GM21576 (cell line): ENCODE results near the gene IDH1.
"Not testable (repeated sequence)": the region's sequence is repeated elsewhere in the genome, so short reads cannot be mapped to it uniquely, and the experiment has no call there.

ENCODE experiments used
- ATAC-seq: cut with Tn5 transposase; IDR thresholded peaks from one replicate; pipeline ENCODE4 v1.9.1; 2021; ENCODE audit warnings: mild to moderate bottlenecking, moderate library complexity; ENCODE audit not compliant: unreplicated experiment

IDH1 gene

DNA sequence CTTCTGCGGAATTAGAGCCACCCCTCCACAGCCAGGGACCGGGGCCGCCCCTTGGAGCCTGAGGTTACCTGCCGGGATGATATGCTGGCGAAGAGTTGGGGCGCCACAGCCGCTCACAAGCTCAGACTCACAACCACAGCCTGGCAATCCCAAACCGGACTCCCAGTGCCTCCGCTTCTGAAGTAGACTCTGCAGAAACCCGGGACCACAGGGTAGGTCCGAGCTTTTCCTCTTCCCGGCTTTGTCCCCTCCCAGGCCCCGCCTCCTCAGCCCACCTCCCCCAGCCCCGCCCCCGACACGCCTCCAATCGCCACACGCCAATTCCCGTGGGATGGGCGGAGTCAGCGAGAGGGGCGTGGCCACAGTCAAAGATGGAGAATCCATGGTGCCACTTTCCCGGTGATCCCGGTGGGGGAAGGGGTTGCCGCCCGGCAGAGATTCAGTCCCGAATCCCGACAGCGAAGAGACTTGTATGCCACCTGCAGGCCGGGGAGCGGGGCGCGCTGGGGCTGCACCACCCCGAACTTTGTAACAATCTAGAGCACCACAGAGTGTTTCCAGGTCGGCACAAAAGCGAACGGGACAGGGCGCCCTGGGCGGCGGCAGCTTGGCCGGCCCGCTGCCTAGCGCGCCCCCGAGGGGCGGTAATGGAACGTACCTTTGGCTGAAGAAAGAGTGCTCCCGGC, at the start of gene IDH1:
Gene IDH1 (minus strand): TSS at position 201 of the 686 bp plus-strand sequence. CDS start 3,520 bp downstream, outside the sequence.
- peak; percentile 74 for ATAC-seq

DNA sequence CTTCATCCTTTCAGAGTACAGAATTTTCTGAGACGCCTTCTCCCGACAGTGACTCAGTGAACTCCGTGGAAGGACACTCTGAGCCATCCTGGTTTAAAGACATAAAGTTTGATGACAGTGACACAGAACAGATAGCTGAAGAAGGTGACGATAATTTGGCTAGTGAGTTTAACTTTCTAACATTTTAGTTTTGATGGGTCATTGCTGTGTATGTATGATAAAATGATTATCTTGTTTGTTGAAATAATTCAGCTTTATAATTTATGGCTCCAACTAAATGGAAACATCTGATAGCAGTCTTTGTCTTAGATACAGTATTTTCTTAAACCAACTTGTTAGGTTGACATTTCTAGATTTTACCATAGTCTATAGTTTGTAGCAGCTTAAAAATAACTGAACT, 49.3 kb upstream of the IDH1 start:
- ATAC-seq: no peak

DNA sequence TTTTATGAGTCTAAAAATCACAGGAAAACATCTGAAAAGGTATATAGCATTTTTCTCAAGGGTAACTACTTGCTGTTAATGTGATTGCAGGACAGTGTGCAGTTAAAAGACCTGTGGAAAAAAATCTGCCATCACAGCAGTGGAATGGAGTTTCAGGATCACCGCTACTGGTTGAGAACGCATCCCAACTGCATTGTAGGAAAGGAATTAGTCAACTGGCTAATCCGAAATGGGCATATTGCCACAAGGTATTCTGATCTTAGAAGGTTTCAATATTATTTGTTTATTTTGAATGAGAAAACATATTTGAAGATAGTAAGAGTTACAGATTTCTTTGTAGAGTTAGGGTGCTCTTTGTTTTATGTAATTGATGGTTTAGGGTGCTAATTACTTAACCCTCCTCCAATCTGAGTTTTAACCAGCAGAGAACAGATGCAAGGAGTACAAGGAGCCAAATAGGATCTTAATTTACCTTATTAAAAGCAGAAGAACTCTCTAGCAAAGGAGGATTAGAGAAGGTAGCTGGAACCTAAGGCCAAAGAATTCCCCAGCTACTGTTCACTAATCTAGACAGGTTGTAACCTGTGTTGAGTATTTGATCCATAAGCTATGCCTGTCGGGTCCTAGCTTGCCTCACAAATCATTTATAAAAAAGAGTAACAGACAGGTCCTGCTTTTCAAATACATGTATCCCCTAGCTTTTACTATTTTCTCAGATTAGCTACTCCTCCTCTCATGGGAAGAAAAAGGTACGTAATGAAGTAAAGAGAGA, 46.2 kb upstream of the IDH1 start:
- no peak for ATAC-seq

DNA sequence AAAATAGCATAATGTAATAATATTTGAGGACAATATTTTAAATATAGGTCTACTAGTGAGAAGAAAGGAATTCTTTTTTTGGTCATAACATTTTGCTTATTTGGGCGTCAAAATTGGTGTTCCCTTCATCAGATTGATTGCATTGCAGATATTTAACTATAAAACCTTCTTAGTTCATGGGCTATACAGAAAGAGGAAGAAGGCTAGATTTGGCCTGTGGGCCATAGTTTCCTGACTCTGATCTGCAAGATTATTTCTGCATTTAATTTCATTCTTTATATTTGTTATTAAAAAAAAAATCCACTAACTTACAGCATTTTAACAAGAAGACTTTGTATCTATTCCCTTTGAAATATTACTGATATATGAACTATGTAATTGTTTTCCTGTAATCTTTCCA, 43.1 kb upstream of the IDH1 start:
- no peak for ATAC-seq

GRCh38 chr2:208296610-208297009, 41.7 kb upstream of the IDH1 start:
- no peak for ATAC-seq

DNA sequence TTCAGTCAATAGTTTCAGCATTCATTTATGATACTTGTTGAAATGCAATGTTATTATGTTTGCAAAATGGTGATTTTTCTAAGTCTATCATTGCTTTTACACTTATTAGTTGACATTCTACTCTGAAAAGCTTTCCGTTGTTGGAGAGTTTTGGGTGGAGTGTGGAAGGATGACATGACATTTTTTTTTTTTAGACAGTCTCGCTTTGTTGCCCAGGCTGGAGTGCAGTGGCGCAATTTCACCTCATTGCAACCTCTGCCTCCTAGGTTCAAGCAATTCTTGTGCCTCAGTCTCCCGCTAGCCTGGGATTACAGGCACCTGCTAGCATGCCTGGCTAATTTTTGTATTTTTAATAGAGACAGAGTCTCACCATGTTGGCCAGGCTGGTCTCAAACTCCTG, 41.0 kb upstream of the IDH1 start:
- no peak for ATAC-seq

DNA sequence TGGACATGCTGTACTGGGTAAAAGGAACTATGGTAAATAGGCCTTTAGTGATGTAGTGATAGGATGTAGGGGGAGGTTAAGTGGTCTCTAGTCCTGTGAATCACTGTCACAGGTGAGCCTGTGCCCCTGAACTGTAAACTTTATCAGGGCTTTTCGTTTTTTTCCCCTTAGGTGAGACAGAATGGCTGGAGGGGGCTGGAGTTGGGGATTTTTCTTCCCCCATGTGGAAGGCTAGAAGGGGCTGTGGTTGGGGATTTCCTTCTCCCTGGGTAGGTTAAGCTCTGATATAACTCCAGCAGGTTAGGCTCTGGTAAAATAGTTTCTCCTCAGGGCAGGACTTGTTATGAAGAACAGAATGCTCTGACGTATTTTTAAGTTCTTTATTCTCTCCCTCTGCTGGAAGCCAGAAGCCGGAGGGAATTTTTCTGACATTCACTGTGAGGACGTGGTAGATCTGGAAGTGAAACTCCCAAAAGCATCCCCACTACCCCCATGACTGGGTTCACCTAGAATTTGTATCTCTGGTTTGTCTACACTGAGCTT, 39.7 kb upstream of the IDH1 start:
- peak; percentile 54 for ATAC-seq

DNA sequence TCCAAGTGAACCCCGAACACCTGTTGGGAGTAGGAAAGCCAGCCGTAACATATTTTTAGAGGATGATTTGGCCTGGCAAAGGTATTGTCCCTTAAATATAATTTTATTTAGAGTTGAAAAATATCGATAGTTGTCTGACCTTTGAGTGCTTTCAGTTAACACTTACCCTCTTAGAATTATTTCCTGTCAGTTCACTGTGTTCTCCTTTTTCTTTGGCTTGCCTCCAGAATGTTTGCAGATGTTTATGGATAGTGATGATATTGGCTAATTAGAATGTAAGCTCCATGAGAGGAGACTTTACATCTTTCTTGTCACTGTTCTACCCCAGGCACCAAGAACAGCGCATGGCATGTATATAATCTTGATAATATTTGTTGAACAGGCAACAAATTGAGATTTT, 31.0 kb upstream of the IDH1 start:
- no peak for ATAC-seq

GRCh38 chr2:208280933-208281332, 26.1 kb upstream of the IDH1 start:
- peak; percentile 64 for ATAC-seq

DNA sequence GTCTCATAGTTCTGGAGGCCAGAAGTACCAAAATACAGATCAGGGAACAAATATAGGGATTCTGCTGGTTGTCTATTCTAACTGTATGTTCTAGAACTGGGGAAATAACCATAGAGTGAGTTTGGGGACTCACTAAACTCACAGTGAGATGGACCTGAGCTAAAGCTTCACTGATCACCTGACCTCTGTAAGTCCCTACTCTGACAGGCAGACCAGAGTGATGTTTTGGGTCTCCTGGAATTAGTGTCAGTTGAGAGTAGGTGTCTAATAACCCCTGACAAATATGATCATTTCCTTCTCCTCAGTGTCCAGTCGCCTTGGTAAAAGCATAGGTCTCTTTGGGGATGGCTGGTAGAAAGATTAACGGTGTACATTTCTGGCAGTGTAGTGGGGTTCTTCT, 25.4 kb upstream of the IDH1 start:
- ATAC-seq: no peak

- no peak for ATAC-seq
These were observed 24.4 kb upstream of the IDH1 start for GRCh38 chr2:208279236-208279635.

GRCh38 chr2:208278549-208278948, 23.7 kb upstream of the IDH1 start:
- no peak for ATAC-seq

- no peak for ATAC-seq
These were observed 19.9 kb upstream of the IDH1 start for GRCh38 chr2:208274748-208275147.

GRCh38 chr2:208269091-208269490, 14.2 kb upstream of the IDH1 start:
- ATAC-seq: no peak

GRCh38 chr2:208268156-208268952, 13.5 kb upstream of the IDH1 start:
- no peak for ATAC-seq

DNA sequence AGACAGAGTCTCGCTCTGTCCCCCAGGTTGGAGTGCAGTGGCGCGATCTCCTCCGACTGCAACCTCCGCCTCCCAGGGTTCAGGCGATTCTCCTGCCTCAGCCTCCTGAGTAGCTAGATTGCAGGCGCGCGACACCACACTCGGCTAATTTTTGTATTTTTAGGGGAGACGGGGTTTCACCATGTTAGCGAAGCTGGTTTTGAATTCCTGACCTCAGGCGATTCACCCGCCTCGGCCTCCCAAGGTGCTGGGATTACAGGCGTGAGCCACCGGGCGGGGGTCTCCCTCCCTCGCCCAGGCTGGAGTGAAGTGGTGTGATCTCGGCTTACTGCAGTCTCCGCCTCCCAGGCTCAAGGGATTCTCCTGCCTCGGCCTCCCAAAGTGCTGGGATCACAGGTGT, 12.7 kb upstream of the IDH1 start:
- not testable (repeated sequence) for ATAC-seq

- ATAC-seq: no peak
These were observed 12.1 kb upstream of the IDH1 start for GRCh38 chr2:208266936-208267335.

- peak; percentile 5 for ATAC-seq
These were observed 11.7 kb upstream of the IDH1 start for GRCh38 chr2:208266553-208266893.

GRCh38 chr2:208265801-208266552, 11.1 kb upstream of the IDH1 start, which contains the start of gene PIKFYVE:
Gene PIKFYVE (plus strand): TSS chr2:208266255. CDS start chr2:208271520, 5,265 bp downstream.
- peak; percentile 78 for ATAC-seq

- ATAC-seq: peak; percentile 39
These were observed 10.5 kb upstream of the IDH1 start for GRCh38 chr2:208265371-208265800.
